GM18511 (cell line): ENCODE measurements around the gene PARD3.
A peak's percentile ranks its signal among the peaks of the same experiment; 100 is the strongest.

ENCODE experiments used
- ATAC-seq: cut with Tn5 transposase; IDR thresholded peaks from one replicate; pipeline ENCODE4 v1.9.1; 2021; ENCODE audit warnings: mild to moderate bottlenecking, moderate library complexity; ENCODE audit not compliant: unreplicated experiment

PARD3 gene

DNA sequence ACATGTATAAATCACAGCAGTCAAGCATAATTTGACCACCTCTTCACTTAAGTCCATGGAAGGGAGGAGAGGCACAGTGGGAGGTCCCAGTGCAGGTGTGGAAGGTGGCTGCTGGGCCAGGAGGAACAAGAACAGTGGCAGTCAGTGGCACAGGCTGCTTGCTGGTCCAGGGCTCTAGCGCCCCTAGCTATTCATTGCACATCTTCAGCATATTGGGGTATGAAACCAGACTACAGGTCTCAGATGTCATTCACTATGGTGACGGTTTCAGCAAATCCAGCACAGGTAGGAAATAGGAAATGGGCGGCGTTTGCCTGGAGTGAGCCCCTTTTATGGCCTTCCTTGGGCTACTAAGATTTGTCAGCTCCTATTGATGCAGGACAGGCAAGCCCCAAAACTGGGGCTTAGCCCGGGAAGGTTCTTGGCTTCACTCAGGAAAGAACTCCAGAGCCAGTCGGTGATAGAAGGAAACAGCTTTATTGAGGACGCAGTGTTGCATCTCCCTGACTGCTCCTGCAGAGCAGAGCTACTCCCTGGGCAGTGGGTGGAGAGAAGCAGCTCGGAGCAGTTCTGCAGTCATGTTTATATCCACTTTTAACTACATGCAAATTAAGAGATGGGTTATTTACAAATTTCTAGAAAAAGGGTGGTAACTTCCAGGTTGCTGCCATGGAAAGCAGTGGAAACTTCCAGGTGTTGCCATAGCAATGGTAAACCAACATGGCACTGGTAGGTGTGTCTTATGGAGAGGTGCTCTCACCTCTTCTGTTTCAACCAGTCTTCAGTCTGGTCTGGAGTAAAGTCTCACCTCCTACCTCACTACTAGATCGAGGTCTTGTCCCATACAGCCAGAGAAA lies 608.8 kb downstream of the PARD3 start:
- ATAC-seq: peak; percentile 74

- ATAC-seq: peak; percentile 50
Observed at GRCh38 chr10:34205452-34205851, 609.6 kb downstream of the PARD3 start.

DNA sequence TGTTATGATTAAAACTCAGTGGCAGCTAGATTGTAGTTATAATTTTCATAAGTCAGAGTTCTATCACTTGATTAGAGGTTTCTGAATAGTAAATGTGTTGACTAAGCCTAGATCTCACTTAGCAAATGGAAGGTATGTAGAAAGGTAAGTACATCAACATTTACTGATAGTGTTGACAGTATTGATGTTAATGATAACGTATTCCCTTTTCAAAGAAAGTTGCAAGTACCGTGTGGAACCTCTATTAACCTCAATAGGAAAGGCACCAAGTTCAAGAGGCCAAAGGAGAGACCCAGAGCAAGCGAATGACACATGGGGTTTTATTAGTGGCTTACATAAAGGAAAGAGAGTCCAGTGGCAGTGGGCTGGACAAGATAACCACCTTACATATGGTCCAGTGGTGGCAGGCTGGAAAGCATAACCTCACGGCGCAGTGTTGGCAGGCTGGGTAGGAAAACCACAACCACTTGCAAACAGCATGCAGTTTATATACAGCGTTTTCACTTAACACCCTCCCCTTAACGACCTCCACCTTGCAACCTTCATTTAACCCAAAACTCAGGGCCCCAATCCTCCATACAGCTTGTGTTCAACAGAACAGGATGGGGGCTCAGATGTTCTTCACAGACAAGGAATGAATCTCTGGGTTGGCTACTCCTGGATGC lies 611.0 kb downstream of the PARD3 start:
- no peak for ATAC-seq

DNA sequence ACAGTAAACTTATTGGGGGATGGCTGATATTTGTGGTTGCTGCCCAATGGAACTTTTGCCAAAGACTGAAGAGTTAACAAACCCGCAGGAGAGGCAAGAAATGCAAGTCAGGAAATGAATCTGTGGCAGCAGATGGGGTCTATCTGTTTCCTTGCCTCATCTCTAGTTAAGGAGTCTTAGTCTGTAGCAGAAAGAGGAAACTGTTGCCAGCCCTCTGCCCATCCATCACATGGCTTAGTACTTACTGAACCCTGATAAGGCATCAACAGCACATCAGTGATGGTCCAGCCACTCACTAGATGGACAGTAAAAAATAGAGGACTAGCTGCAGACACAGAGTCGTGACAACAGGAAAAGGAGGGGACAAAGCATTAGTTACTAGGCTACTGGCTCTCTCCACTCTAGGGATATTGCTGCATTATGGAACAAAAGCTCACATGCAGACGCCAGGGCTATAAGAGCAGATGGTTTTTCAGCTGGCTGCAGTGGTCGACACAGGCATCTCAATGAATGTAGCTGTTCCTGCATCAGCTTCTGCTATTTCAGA lies 614.7 kb downstream of the PARD3 start:
- ATAC-seq: no peak

DNA sequence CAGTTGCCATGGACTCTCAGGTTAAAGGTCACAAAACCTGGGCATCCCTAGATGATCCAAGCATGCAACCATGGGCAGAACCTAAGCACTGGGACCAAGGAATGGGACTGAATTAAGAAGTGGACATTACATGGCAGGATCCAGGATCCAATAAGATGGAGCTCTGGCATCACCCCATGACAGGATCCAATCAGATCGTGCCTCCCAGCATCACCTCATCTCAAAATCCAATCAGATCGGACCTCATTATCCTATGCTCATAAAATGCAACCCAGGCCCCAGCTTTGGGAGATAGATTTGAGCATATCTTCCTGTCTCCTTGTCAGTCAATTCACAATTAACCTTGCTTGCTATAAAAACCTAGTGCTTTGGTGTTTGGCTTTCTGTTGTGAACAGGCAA lies 616.1 kb downstream of the PARD3 start:
- no peak for ATAC-seq

GRCh38 chr10:34196058-34196433 lies 619.0 kb downstream of the PARD3 start:
- ATAC-seq: no peak

DNA sequence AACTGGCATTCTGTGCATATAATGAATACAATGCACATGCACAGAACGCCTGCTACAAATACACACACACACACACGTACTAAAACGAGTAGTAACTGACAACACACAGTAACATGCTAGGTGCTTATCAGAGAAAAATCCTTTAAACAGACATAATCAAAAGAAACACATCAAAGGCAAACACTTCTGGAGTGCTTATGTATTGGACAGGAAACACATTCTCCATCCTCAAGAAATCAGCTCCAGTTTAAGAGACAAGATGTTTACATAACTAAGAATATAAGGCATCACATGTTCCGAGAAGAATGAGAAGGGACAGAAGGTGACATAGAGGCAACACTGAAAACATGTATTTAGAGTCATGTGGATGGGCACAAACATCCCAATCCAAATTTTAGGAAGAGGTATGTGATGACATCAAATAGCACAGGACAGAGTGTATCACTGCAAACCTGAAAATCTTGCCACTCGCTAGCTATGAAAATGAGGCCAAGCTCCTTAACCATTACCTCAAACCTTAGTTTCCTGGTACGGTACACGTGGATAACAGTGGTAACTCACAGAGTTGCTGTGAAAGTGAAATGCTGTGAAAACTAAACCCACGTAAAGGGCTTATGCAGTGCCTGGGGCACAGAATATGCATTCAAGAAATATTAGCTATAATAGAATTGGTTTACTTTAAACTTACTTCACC lies 619.6 kb downstream of the PARD3 start:
- ATAC-seq: no peak

DNA sequence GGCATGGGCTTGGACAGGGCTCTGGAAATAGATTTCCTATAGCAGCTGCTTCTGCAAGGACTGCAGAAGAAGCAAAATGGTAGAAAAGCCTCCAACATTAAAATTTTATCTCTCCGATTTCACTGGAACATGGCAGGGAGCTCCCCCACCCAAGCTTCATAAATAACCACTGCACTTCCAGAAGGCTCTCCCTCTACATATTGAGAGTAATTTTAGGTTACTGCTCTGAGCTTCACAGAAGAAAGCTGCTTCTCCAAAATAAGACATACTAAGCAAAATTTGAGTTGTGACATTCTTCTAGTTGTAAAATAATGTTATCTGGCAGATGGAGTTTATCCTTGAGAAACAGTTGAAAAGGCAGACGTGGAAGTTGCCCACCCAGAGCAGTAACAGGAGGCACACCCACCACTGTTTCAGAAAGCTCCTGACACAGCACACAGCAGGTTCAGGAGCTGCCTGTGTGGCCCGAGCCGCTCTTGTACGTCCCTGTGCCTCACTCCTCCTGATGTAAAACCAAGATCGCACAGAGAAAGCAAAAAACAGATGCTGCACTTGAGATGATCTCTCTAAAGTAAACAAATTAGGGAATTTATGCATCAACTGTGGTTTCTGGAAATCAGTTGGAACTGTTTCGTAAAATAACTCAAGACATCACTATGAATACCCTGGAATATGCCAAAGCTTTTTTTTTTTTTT lies 621.0 kb downstream of the PARD3 start:
- ATAC-seq: no peak

- ATAC-seq: no peak
Observed at GRCh38 chr10:34192646-34193045, 622.5 kb downstream of the PARD3 start.

DNA sequence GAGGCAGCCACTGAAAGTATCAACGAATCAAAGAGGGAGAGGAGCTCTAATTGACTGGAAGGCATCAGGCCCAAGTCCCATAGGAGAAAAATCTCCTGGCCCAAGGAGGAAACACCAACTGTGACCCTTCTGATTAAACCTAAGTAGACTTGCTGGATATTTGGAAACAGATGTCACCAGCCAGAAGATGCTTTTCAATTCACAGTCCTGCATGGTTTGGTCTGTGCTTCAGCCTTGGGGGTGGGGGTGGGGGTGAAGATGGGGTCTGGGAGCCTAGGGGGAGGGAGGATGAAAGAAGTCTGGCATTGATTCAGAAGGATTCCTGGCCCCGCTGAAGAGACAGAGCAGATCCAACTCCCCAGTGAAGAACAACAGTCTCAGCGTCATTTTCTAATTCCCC lies 623.7 kb downstream of the PARD3 start:
- no peak for ATAC-seq

DNA sequence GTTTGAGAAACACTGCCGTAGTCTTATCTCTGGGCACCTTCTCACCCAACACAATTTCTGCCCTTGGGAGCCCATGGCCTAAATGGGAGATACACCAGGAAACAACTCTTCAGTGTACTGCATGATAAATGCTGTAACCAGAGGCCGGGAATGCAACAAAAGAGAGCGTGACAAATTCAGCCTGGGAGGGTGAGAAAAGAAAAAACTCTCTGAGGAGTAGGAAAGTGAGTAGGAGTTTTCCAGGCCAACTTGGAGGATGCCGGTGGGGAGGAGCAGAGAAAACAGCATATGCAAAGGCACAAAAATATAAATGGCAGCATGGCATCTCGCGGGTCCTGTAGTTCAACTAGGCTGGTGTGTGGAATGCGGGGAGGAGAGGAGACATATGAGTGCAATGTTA lies 624.5 kb downstream of the PARD3 start:
- no peak for ATAC-seq

DNA sequence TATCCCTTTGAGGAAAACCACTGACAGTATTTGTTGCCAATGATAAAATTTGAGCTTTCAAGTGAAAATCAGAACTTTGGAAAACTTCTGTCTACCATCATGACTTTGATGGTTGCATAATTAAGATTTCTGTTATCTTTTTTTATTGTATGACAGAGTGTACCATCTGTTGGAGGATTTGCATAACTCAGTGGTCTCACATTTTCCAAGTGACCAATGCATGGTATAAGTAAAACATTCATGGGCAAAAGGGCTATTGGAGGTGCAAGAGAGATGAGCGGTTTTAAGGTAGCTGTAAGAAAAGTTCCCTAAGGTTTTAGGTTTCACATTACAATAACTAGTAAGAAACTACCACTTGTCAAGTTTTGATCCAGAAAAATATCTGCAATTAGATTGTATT lies 625.3 kb downstream of the PARD3 start:
- ATAC-seq: no peak

- no peak for ATAC-seq
Observed at GRCh38 chr10:34188221-34188620, 626.9 kb downstream of the PARD3 start.

- no peak for ATAC-seq
Observed at GRCh38 chr10:34187201-34187600, 627.9 kb downstream of the PARD3 start.

GRCh38 chr10:34186745-34187144 lies 628.4 kb downstream of the PARD3 start:
- no peak for ATAC-seq

DNA sequence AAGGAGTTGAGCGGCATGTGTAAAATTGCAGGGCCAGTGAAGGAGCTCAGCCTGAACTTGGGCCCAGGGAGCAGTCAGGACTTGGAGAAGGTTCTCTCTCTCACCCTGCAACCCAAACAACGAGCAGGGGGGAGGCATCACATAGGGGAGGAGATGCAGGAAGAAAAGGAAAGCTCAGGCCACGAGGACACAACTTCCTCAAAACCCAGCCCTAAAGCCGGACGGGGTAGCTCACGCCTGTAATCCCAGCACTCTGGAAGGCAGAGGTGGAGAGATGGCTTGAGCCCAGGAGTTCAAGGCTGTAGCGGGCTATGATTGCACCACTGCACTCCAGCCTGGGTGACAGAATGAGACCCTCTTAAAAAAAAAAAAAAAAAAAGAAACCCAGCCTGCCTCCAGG lies 629.1 kb downstream of the PARD3 start:
- ATAC-seq: no peak

DNA sequence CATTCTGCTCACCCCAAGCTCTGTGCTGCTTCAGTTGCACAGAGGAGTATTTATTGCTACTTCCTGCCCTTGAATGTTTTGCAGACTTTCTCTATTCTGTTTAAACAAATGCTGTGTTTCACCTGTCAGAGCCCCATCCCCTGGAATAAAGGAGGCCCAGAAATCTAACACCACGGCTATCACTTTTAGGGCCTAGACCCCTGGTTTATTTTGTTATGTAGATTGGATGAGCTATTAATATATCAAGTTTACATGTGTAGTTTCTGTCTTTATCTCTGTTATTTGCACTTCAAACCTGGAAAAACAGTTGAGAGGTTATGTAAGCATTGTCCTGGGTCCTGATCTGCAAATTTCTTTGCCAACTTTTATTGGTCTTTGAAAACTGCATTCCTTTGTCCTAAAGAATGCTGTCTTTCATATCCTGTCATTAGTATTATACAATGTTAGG lies 630.1 kb downstream of the PARD3 start:
- ATAC-seq: no peak

DNA sequence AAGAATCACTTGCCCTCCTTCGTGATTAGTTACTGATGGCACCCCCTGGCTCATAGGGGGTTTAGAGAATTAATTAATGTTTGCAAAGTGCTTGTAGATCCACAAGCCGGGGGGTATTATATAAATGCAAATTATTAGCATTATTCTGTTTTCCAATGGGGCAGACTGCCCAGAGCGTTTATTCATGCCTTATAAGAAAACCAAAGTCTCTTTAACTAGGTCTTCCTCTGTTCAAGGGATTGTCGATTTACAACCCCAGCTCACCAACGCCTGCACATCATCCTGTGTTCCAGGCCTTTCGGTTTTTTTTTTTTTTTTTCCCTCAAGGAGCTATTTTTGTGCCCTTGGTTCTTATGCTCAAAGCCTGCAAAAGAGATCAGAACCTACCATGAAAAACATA lies 630.7 kb downstream of the PARD3 start:
- ATAC-seq: no peak

GRCh38 chr10:34183016-34183796 lies 631.9 kb downstream of the PARD3 start:
- no peak for ATAC-seq
